HEK293 (cell line): Measurements from ENCODE around the gene CEP57L1.

Experiments
- BCL11B ChIP-seq: fragments of 450-650 bp; formaldehyde crosslinking; IDR thresholded peaks from 2 replicates; pipeline ENCODE4 v1.5.1; 2016; ENCODE audit warnings: low read depth, missing biosample characterization, missing genetic modification characterization
- HOXD13 ChIP-seq: sonication (generic); formaldehyde crosslinking; IDR thresholded peaks from 2 replicates; pipeline ENCODE4 v1.8.0; 2022; ENCODE audit warnings: missing genetic modification reagents, borderline replicate concordance
- KLF10 ChIP-seq: fragments of 450-650 bp; IDR thresholded peaks from 2 replicates; pipeline ENCODE4 v1.5.1; 2018; ENCODE audit warnings: missing biosample characterization, mild to moderate bottlenecking, missing genetic modification characterization
- RBAK ChIP-seq: fragments of 450-650 bp; formaldehyde crosslinking; IDR thresholded peaks from 2 replicates; pipeline ENCODE4 v1.5.1; 2016; ENCODE audit warnings: missing biosample characterization, missing genetic modification characterization
- TRIM28 ChIP-seq: IDR thresholded peaks from 2 replicates; pipeline ENCODE4 v1.6.1; 2011; ENCODE audit warnings: low read length, control low read depth, borderline replicate concordance
- ZBTB11 ChIP-seq: fragments of 450-650 bp; formaldehyde crosslinking; conservative IDR thresholded peaks from 2 replicates; pipeline ENCODE4 v1.5.1; 2016; ENCODE audit warnings: low read depth, missing biosample characterization, missing genetic modification characterization
- ZBTB48 ChIP-seq: fragments of 450-650 bp; formaldehyde crosslinking; IDR thresholded peaks from 2 replicates; pipeline ENCODE4 v1.5.1; 2016; ENCODE audit warnings: missing biosample characterization, missing genetic modification characterization
- ZBTB7A ChIP-seq: fragments of 450-650 bp; formaldehyde crosslinking; IDR thresholded peaks from 2 replicates; pipeline ENCODE4 v1.5.1; 2016; ENCODE audit warnings: low read depth, missing biosample characterization, missing genetic modification characterization
- ZFP41 ChIP-seq: fragments of 450-650 bp; formaldehyde crosslinking; IDR thresholded peaks from 2 replicates; pipeline ENCODE4 v1.5.1; 2016; ENCODE audit warnings: missing biosample characterization, missing genetic modification characterization, borderline replicate concordance
- ZIC2 ChIP-seq: fragments of 450-650 bp; formaldehyde crosslinking; IDR thresholded peaks from 2 replicates; pipeline ENCODE4 v1.5.1; 2016; ENCODE audit warnings: missing biosample characterization, missing genetic modification characterization
- ZNF114 ChIP-seq: fragments of 450-650 bp; formaldehyde crosslinking; IDR thresholded peaks from 2 replicates; pipeline ENCODE4 v1.5.0; 2017; ENCODE audit warnings: missing biosample characterization, missing genetic modification characterization
- ZNF132 ChIP-seq: fragments of 450-650 bp; formaldehyde crosslinking; IDR thresholded peaks from 2 replicates; pipeline ENCODE4 v1.5.1; 2017; ENCODE audit warnings: missing biosample characterization, missing genetic modification characterization, borderline replicate concordance
- ZNF223 ChIP-seq: fragments of 450-650 bp; formaldehyde crosslinking; IDR thresholded peaks from 2 replicates; pipeline ENCODE4 v1.5.1; 2016; ENCODE audit warnings: missing biosample characterization, missing genetic modification characterization
- ZNF26 ChIP-seq: fragments of 450-650 bp; formaldehyde crosslinking; IDR thresholded peaks from 2 replicates; pipeline ENCODE4 v1.5.1; 2016; ENCODE audit warnings: missing biosample characterization, missing genetic modification characterization
- ZNF274 ChIP-seq, 2 experiments: fragments of 200-500 bp in 1 of 2; fragments of 450-650 bp in 1 of 2; sonication (Bioruptor generic) in 1 of 2; formaldehyde crosslinking in 1 of 2; IDR thresholded peaks; 2 replicates each; pipeline versions ENCODE4 v1.5.1 to v1.6.1; 2014 to 2016; ENCODE audit warnings: borderline replicate concordance in 1 of 2, inconsistent platforms in 1 of 2, low read length in 1 of 2, missing biosample characterization in 1 of 2, missing genetic modification characterization in 1 of 2
- ZNF280C ChIP-seq: fragments of 450-650 bp; formaldehyde crosslinking; IDR thresholded peaks from 2 replicates; pipeline ENCODE4 v1.5.1; 2016; ENCODE audit warnings: missing biosample characterization, missing genetic modification characterization
- ZNF341 ChIP-seq: fragments of 450-650 bp; formaldehyde crosslinking; IDR thresholded peaks from 2 replicates; pipeline ENCODE4; 2016; ENCODE audit warnings: low read depth, missing biosample characterization, missing genetic modification characterization
- ZNF354C ChIP-seq: fragments of 450-650 bp; formaldehyde crosslinking; IDR thresholded peaks from 2 replicates; pipeline ENCODE4 v1.5.1; 2016; ENCODE audit warnings: missing biosample characterization, missing genetic modification characterization, low read depth, borderline replicate concordance
- ZNF394 ChIP-seq: fragments of 450-650 bp; formaldehyde crosslinking; IDR thresholded peaks from 2 replicates; pipeline ENCODE4 v1.5.1; 2016; ENCODE audit warnings: missing biosample characterization, missing genetic modification characterization, mild to moderate bottlenecking, moderate library complexity, borderline replicate concordance
- ZNF404 ChIP-seq: fragments of 450-650 bp; formaldehyde crosslinking; IDR thresholded peaks from 2 replicates; pipeline ENCODE4 v1.5.1; 2017; ENCODE audit warnings: missing biosample characterization, missing genetic modification characterization
- ZNF433 ChIP-seq: fragments of 450-650 bp; formaldehyde crosslinking; IDR thresholded peaks from 2 replicates; pipeline ENCODE4 v1.5.1; 2016; ENCODE audit warnings: missing biosample characterization, missing genetic modification characterization, low read depth
- ZNF530 ChIP-seq: fragments of 450-650 bp; formaldehyde crosslinking; IDR thresholded peaks from 2 replicates; pipeline ENCODE4 v1.5.1; 2016; ENCODE audit warnings: low read depth, missing biosample characterization, missing genetic modification characterization
- ZNF571 ChIP-seq: fragments of 450-650 bp; formaldehyde crosslinking; IDR thresholded peaks from 2 replicates; pipeline ENCODE4 v1.5.0; 2017; ENCODE audit warnings: missing biosample characterization, missing genetic modification characterization
- ZNF600 ChIP-seq: fragments of 450-650 bp; formaldehyde crosslinking; IDR thresholded peaks from 2 replicates; pipeline ENCODE4 v1.5.1; 2016; ENCODE audit warnings: missing biosample characterization, missing genetic modification characterization
- ZNF624 ChIP-seq: fragments of 450-650 bp; formaldehyde crosslinking; IDR thresholded peaks from 2 replicates; pipeline ENCODE4 v1.5.1; 2017; ENCODE audit warnings: missing biosample characterization, missing genetic modification characterization
- ZNF626 ChIP-seq: fragments of 450-650 bp; sonication (Bioruptor Pico); formaldehyde crosslinking; IDR thresholded peaks from 2 replicates; pipeline ENCODE4 v1.5.1; 2018; ENCODE audit warnings: missing biosample characterization, missing genetic modification characterization, inconsistent platforms
- ZNF660 ChIP-seq: fragments of 450-650 bp; IDR thresholded peaks from 2 replicates; pipeline ENCODE4 v1.5.1; 2018; ENCODE audit warnings: missing biosample characterization, mild to moderate bottlenecking, missing genetic modification characterization
- ZNF692 ChIP-seq: fragments of 450-650 bp; formaldehyde crosslinking; IDR thresholded peaks from 2 replicates; pipeline ENCODE4 v1.5.1; 2016; ENCODE audit warnings: missing biosample characterization, missing genetic modification characterization
- ZNF785 ChIP-seq: fragments of 450-650 bp; formaldehyde crosslinking; IDR thresholded peaks from 2 replicates; pipeline ENCODE4 v1.5.1; 2016; ENCODE audit warnings: missing biosample characterization, missing genetic modification characterization
- ZSCAN16 ChIP-seq: fragments of 450-650 bp; formaldehyde crosslinking; IDR thresholded peaks from 2 replicates; pipeline ENCODE4 v1.5.1; 2016; ENCODE audit warnings: missing biosample characterization, missing genetic modification characterization

The CEP57L1 gene

GRCh38 chr6:109094416-109095035 lies 781 bp upstream of the CEP57L1 start, which contains the start of gene SESN1 (continued):
- TF ChIP-seq ZNF692 (tag by site-specific recombination) = peak; percentile 81
- no peak for TF ChIP-seq ZNF280C
- no peak for TF ChIP-seq ZNF530
- peak; percentile 72 for TF ChIP-seq ZNF660 (tag by site-specific recombination)
- TF ChIP-seq ZNF571 (tag by site-specific recombination) = no peak
- no peak for TF ChIP-seq ZFP41 (tag by site-specific recombination)
- no peak for TF ChIP-seq ZNF433
- TF ChIP-seq HOXD13 (CRISPR knock-in tag) = no peak; the same call in 1 of the 2 replicates
- TF ChIP-seq ZNF114 (tag by site-specific recombination) = no peak
- TF ChIP-seq ZIC2 (tag by site-specific recombination) = peak; percentile 52; the same call in 1 of the 2 replicates
- TF ChIP-seq ZNF394 (tag by site-specific recombination) = peak; percentile 55
- TF ChIP-seq ZNF354C (tag by site-specific recombination) = no peak
- 0 out of 2 replicates have a peak, but pooled peaks have one; percentile 33 for TF ChIP-seq ZBTB11 (tag by site-specific recombination)
- TF ChIP-seq ZNF404 = no peak
- peak; percentile 79 for TF ChIP-seq ZNF600
- TF ChIP-seq ZBTB7A (tag by site-specific recombination) = peak; percentile 30; the same call in 1 of the 2 replicates
- TF ChIP-seq ZNF626 (tag by site-specific recombination) = peak; percentile 44; the same call in 1 of the 2 replicates
- peak; percentile 98 for TF ChIP-seq ZSCAN16
- TF ChIP-seq ZNF26 (tag by site-specific recombination) = no peak
- TF ChIP-seq ZNF132 (tag by site-specific recombination) = no peak
- TF ChIP-seq ZBTB48 = peak; percentile 98
- TF ChIP-seq ZNF223 (tag by site-specific recombination) = peak; percentile 82; the same call in 1 of the 2 replicates
- no peak for TF ChIP-seq RBAK (tag by site-specific recombination)
- no peak for TF ChIP-seq ZNF624
- TF ChIP-seq ZNF274 (IDR thresholded peaks at IDR 0.05; ENCODE audit: low read length) = no peak
- TF ChIP-seq ZNF274 (tag by site-specific recombination; IDR thresholded peaks at IDR 0.05; ENCODE audit: borderline replicate concordance) = no peak
- TF ChIP-seq ZNF785 (tag by site-specific recombination) = peak; percentile 67; the same call in 1 of the 2 replicates
- peak; percentile 91; the same call in 1 of the 2 replicates for TF ChIP-seq BCL11B (tag by site-specific recombination)
- TF ChIP-seq TRIM28 = no peak
- peak; percentile 57 for TF ChIP-seq ZNF341 (tag by site-specific recombination)
- peak; percentile 78 for TF ChIP-seq KLF10 (tag by site-specific recombination)
